Measurements from ENCODE around the gene FOLR1.
A peak's percentile ranks its signal among the peaks of the same experiment; 100 is the strongest.
"Not testable (repeated sequence)": the region's sequence is repeated elsewhere in the genome, so short reads cannot be mapped to it uniquely, and the experiment has no call there.

Gene FOLR1

GRCh38 chr11:72181553-72181958 lies 10.4 kb upstream of the FOLR1 start:
- not testable (repeated sequence) for DNase-seq (ENCODE audit: low spot score)

GRCh38 chr11:72188267-72188666 lies 3.7 kb upstream of the FOLR1 start:
- DNase-seq (ENCODE audit: low spot score): no peak

GRCh38 chr11:72189455-72190250 lies 2.3 kb upstream of the FOLR1 start:
- DNase-seq (ENCODE audit: low spot score): no peak

GRCh38 chr11:72190631-72191071 lies 1.3 kb upstream of the FOLR1 start:
- DNase-seq (ENCODE audit: low spot score): no peak

GRCh38 chr11:72195518-72196270 lies 3.8 kb downstream of the FOLR1 start:
- no peak for DNase-seq (ENCODE audit: low spot score)

GRCh38 chr11:72201445-72201844 lies 9.5 kb downstream of the FOLR1 start:
- DNase-seq (ENCODE audit: low spot score): not testable (repeated sequence)

GRCh38 chr11:72202571-72202970 lies 10.6 kb downstream of the FOLR1 start:
- no peak for DNase-seq (ENCODE audit: low spot score)

- no peak for DNase-seq (ENCODE audit: low spot score)
Measured at GRCh38 chr11:72203163-72203562, 11.2 kb downstream of the FOLR1 start.

GRCh38 chr11:72204886-72205285 lies 12.9 kb downstream of the FOLR1 start:
- no peak for DNase-seq (ENCODE audit: low spot score)

GRCh38 chr11:72206794-72207193 lies 14.9 kb downstream of the FOLR1 start:
- not testable (repeated sequence) for DNase-seq (ENCODE audit: low spot score)

- no peak for DNase-seq (ENCODE audit: low spot score)
Measured at GRCh38 chr11:72208281-72208680, 16.3 kb downstream of the FOLR1 start.

- DNase-seq (ENCODE audit: low spot score): no peak
Measured at GRCh38 chr11:72209101-72209500, 17.2 kb downstream of the FOLR1 start.

- DNase-seq (ENCODE audit: low spot score): no peak
Measured at GRCh38 chr11:72216638-72217037, 24.7 kb downstream of the FOLR1 start, which contains the start of gene FOLR2. FOLR2 (plus strand) TSS chr11:72216794; CDS start chr11:72218585, 1,791 bp downstream.

- no peak for DNase-seq (ENCODE audit: low spot score)
Measured at GRCh38 chr11:72217841-72218240, 25.9 kb downstream of the FOLR1 start.

- DNase-seq (ENCODE audit: low spot score): no peak
Measured at GRCh38 chr11:72218251-72218745, 26.4 kb downstream of the FOLR1 start.

GRCh38 chr11:72220696-72221363 lies 28.9 kb downstream of the FOLR1 start:
- DNase-seq (ENCODE audit: low spot score): no peak

GRCh38 chr11:72221386-72222075 lies 29.6 kb downstream of the FOLR1 start:
- no peak for DNase-seq (ENCODE audit: low spot score)

- no peak for DNase-seq (ENCODE audit: low spot score)
Measured at GRCh38 chr11:72222106-72222891, 30.4 kb downstream of the FOLR1 start.

GRCh38 chr11:72222907-72223614 lies 31.1 kb downstream of the FOLR1 start:
- DNase-seq (ENCODE audit: low spot score): peak; percentile 86

Data from germinal center (tissue), 1 donor.